OCI-M1 (cell line): Measurements from ENCODE around the gene SGCD.

Source experiments
- DNase-seq: peaks from one replicate; lab custom pipeline; 2025; lab: John Stamatoyannopoulos, UW

Gene SGCD

DNA sequence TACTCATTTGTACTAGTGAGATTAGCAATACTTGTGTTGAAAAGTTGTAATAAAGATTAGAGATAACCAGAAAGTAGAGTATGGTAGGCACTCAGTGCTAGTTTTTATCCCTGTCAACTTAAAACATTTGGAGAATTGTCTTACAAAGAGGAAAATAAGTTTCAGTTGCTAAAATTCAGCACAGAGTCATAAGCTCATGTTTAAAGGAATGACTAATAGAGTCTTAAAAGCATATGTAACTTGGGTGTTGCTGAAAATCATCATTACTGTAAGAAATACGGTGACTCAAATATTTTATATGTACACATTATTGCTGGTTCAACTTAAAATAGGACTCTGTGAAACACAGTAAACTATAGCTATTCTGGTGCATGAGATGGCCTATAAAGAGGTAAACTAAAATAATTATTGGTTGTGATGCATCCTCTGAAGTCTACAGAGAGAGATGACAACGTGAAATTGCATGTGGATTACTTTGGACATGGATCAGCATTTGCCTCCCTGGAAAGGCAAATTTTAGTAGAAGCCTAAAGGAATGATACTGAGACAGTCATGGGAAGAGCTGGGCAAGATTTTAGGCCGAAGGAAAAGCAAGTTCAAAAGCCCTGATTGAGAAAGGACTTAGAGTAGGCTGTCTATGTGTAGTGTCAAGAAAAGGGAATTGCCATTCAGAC, 34.6 kb downstream of the SGCD start:
- DNase-seq: no peak

- no peak for DNase-seq
Observed at GRCh38 chr5:156363861-156364260, 36.9 kb downstream of the SGCD start.

GRCh38 chr5:156366521-156366920, 39.6 kb downstream of the SGCD start:
- no peak for DNase-seq

- DNase-seq: no peak
Observed at GRCh38 chr5:156367597-156367996, 40.6 kb downstream of the SGCD start.

- no peak for DNase-seq
Observed at GRCh38 chr5:156375895-156376495, 49.0 kb downstream of the SGCD start.

DNA sequence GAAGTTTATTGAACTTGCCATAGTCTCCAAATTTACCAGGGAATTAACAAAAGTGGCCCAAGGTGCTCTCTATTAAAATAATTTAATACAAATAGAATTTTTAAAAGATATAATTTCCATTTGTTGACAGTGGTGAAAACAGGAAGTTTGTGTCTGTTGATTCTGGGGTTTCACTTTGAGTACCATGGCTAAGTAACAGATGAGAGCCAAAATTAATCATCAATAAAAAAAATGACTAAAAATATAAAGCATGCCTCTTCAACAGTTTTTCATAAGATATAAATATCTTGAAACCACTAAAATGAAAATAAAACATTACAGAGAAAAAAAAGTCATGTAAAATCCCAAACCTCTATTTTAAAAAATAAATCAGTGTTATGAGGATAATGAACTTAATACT, 49.8 kb downstream of the SGCD start:
- no peak for DNase-seq

GRCh38 chr5:156378159-156378558, 51.2 kb downstream of the SGCD start:
- no peak for DNase-seq

- no peak for DNase-seq
Observed at GRCh38 chr5:156379206-156379605, 52.2 kb downstream of the SGCD start.

GRCh38 chr5:156380848-156381247, 53.9 kb downstream of the SGCD start:
- DNase-seq: no peak

GRCh38 chr5:156383510-156384265, 56.7 kb downstream of the SGCD start:
- no peak for DNase-seq

DNA sequence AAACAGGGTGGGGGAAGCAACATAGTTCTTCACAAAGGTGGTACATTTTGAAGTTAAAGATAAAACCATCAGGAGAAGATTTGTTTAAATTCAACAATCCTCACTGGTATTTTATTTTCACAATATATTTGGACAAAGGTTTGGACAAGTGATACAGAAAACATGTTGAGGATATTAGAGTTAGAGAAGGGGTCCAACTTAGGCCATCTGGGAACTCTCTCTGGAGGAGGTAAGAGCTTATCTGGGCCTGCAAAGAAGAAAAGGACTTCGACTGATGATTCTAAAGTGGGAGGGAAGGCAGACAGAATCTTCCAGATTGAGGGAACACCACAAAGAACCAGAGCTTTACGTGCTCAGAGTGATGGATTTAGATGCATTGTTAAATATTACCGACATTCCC, 58.5 kb downstream of the SGCD start:
- DNase-seq: no peak

GRCh38 chr5:156386976-156387375, 60.0 kb downstream of the SGCD start:
- no peak for DNase-seq

DNA sequence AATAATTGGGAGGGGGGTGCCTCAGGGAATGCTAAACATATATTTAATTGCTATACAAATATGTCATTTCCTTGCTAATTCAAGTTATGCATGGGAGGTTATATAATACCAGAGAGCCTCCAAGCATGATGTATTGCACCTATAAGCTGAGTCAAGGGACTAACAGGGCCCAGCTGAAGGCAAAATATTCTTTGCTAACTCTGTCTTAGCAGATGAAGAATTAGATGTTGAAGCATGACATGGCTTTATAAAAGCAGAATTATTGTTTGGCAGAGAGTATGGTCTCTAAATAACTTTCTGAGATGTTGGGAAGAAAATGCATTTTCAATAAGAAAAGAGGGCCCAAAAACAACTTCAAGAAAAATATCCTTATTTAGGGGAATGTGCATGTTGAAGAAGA, 60.4 kb downstream of the SGCD start:
- no peak for DNase-seq

DNA sequence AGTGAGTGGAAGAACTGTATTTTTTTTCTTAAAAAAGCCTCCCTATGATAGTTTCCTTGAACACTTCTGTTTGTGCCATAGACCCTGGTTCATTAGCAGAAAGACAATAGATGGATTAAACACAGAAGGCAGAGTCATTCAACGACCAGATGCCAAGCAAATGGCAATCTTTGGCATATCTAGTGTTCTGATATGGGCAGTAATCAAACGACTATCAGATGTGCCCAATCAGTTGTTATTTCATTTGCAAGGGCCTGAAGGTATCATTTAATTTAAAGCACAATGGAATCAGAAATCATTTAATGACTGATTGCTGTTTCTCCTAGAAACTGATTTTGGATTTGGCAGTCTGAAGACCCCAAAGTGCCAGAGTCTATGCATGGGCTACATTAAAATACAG, 61.3 kb downstream of the SGCD start:
- DNase-seq: no peak

DNA sequence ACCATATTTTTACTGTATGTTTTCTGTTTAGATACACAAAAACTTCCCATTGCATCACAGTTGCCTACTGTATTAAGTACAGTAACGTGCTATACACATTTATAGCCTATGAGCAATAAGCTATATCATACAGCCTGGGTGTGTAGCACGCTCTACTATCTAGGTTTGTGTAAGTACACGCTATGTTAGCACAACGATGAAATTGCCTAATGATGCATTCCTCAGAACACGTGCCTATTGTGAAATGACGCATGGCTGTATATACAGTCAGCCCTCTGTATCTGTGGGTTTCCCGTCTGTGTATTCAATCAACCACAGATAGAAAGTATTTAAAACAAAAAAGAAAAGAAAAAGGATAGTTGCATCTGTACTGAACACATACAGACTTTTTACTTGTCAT, 64.2 kb downstream of the SGCD start:
- DNase-seq: no peak

DNA sequence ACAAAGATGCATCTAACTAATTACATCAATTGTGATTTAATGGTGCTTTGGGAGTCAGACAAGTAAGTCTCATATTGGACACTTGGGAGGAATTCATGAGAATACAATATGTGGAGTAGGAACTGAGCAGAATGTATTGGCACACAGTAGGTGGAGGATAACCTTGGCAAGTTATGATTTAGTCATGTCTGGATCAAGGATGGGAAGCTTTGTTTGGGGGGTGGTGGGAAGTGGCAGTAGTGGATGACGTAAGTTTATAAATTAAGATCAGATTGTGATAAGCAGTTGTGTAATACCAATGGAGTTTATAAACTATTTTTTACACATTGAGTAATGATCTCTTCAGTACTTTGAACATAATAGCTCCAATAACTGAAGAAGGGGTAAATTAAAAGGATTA, 67.0 kb downstream of the SGCD start:
- no peak for DNase-seq

DNA sequence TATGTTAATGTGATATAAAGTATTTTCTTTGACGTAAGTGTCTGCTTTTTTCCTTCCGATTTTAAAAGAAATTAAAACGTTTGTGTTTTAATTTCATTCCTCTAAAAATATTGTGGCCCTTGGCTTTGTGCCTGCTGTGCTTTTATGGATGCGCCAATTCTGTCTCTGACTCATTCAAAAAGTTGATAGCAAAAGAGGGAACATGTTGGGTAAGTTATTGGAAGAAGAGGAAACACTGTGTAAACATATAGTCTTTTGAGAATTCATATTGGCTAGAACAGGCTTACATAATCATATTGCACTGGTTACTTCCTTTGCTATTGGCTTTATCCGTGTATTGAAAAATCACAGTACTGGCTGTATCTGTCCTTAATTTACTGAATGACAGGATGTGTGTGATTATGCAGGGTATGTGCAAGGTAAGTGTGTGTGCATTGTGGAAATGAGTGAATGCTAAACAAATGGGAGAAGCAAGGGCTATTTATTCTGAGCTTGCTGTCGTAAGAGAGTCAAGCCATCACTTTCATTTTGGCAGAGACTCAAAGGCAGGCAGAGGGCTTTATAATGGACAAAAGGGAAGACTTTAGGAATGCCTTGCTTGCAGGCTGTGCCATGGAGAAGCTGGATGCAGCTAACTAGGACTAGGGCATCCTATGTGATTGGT, 67.8 kb downstream of the SGCD start:
- DNase-seq: no peak

DNA sequence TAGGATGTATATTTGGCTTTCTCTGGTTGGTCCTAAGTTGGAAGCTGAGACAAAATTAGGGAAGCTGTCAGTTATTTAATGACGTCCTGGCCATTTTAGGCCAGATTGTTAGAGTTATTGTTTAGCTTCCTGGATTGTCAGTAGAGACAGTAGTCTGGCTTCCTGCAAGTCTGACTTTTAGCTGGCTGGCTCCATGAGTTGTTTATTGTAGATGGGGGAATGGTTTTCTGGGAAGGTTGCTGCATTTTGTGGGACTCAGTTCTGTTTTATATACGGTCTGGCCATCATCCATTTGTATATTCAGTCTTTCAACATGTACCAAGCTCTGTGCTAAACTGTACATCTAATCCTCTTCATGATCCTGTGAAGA, 68.3 kb downstream of the SGCD start:
- no peak for DNase-seq

GRCh38 chr5:156396063-156396829, 69.3 kb downstream of the SGCD start:
- DNase-seq: no peak

DNA sequence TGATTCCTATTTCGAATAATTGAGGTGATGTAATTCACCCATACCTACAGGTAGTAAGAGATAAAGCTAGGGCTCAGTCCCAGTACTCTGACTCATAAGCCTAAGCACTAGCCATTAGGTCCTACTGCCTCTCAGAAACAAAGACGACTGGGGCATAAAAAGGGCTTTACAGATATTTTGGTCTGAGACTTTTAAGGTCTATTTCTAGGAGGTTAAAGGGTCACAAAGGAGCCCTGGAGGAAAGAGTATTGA, 69.8 kb downstream of the SGCD start:
- DNase-seq: no peak

DNA sequence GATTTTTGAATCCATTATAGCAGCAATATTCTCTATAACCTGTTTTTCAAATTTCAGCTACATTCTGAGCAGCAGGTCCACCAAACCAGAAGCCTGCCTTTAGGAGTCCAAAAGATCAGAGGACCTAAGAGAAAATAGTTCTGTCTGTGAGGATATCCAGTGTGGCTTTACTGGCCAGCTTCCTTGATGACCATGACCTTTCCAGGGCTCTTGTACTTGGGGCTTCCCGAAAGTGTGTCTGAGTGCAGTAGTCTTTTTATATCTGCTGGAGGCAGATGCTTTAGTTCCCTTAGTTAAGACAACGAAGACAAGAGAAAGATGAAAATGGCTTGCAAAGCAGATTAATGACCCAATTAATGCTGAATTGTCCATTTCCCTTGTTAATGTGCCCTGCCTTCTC, 72.4 kb downstream of the SGCD start:
- DNase-seq: no peak

DNA sequence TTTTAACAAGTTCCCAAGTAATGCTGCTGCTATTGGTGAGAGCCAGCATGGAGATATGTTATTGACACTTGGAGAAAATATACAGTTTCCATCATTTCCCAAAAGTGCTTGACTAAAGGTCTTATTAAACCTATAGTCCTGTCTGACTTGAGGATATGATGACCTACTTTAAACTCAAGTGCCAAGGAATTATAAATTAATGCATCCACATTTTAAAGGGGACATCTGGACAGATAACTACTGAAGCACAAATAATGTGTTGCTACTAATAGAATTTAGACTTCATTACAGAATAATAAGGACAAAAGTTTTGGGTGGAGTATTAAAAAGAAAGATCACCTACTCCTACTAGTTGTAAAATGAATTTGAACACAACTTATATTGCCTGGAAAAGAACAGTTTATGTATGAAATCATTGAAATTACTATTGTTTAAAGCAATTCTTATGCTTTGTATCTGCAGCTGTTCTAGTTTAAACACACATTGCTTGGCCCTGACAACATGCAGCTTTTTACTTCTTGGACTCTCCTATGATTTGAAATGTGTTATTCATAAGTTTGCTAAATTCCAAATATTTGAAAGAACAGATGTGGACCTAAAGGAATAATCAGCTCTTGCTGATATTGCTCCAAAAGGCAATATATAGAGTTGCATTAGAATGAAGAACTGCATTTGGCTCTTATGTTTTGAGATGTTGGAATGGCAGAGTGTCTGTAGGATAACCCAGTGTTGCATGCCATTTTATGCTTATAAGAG, 73.4 kb downstream of the SGCD start:
- DNase-seq: no peak
